Measurements from ENCODE around the gene MCM3. TPM values are rescaled to one million over a fixed set of nuclear protein-coding genes. Genes with fewer than 3 reads are reported as not detected.

MCM3 gene
- total and polyA plus RNA-seq, 2 of the 4 experiments (the other 2 are of a cell fraction): 54.6 to 66.5 TPM

GRCh38 chr6:52227495-52227894 lies 57.0 kb downstream of the MCM3 start:
- H3K4me3 ChIP-seq (ENCODE audit: insufficient read depth, low read depth, low read length): no peak overlapping the region
- no peak overlapping the region for H3K27ac ChIP-seq (ENCODE audit: insufficient read depth, low read length)
- in situ Hi-C loops (cut with MboI; ENCODE audit: low sequenced_read_pairs): no loop called here
- BruUV-seq (replicated peaks): no TSS peak
- no peak overlapping the region for H3K18ac ChIP-seq (ENCODE audit: low read depth, low read length)
- H3K14ac ChIP-seq (replicated peaks; ENCODE audit: low read depth, low read length): no peak overlapping the region
- intact Hi-C loops (cut with micrococcal nuclease): no loop called here
- no peaks in the 10 kb centered on the region for H3K9me1 ChIP-seq (ENCODE audit: insufficient read depth, low read length)
- H3K56ac ChIP-seq (ENCODE audit: extremely low read depth, insufficient read depth, low read length): no peak overlapping the region
- H2BK5ac ChIP-seq (ENCODE audit: low read depth, low read length, poor library complexity, severe bottlenecking): no peak overlapping the region
- dilution Hi-C loops (cut with HindIII; ENCODE audit: low sequenced_read_pairs, unreplicated experiment): no loop called here
- whole genome bisulfite sequencing, 2 experiments (ENCODE audit: extremely low coverage in 2 of 2, insufficient read length in 1 of 2): no CpG with 5 or more reads among the region's 1 CpG
- H2AK9ac ChIP-seq (replicated peaks; ENCODE audit: low read depth, low read length, poor library complexity): no peak overlapping the region
- H3K4ac ChIP-seq (ENCODE audit: low read depth, low read length): no peak overlapping the region
- no peak overlapping the region for H4K8ac ChIP-seq (ENCODE audit: low read depth in 2 of 2, low read length in 2 of 2)
- ChIA-PET POLR2A (ENCODE audit: unreplicated experiment) (no interaction called here), CTCF (no interaction called here)
- no peak overlapping the region for H3K9ac ChIP-seq (ENCODE audit: low read depth, low read length)
- H4K91ac ChIP-seq (ENCODE audit: insufficient read depth, low read depth, low read length): no peak overlapping the region
- no peak overlapping the region for H3K23ac ChIP-seq (ENCODE audit: low read depth, low read length)
- no peak overlapping the region for H2AFZ ChIP-seq (replicated peaks; ENCODE audit: low read length, poor library complexity)
- no peaks in the 10 kb centered on the region for H4K20me1 ChIP-seq (ENCODE audit: insufficient read depth, low read length)
- H4K5ac ChIP-seq (ENCODE audit: low read depth, low read length): no peak overlapping the region
- H3K9me3 ChIP-seq (ENCODE audit: control insufficient read depth, insufficient read depth, low read length): no peaks in the 10 kb centered on the region
- ATAC-seq (ENCODE audit: low read depth) (no peak), DNase-seq (peak; percentile 1)
- H3K79me1 ChIP-seq (ENCODE audit: low read depth in 1 of 2, low read length in 2 of 2): no peaks in the 10 kb centered on the region
- no peak overlapping the region for H2AK5ac ChIP-seq (ENCODE audit: low read depth, low read length)
- no peaks in the 10 kb centered on the region for H3K36me3 ChIP-seq (ENCODE audit: control insufficient read depth, insufficient read depth, low read length)
- no peak overlapping the region for H3K4me2 ChIP-seq (ENCODE audit: low read depth, low read length)
- no peak overlapping the region for H2BK15ac ChIP-seq (ENCODE audit: low read depth, low read length)
- H3K27me3 ChIP-seq (ENCODE audit: control insufficient read depth, insufficient read depth, low read length): peaks cover 7% of the 10 kb centered on the region; the same call in 1 of the 2 replicates
- no peak overlapping the region for H2BK20ac ChIP-seq (ENCODE audit: low read depth, low read length)
- TF ChIP-seq CEBPB (IDR thresholded peaks at IDR 0.05; ENCODE audit: low read depth, low read length) (no peak), MXI1 (IDR thresholded peaks at IDR 0.05; ENCODE audit: borderline replicate concordance, low read depth, low read length) (no peak), FOS (IDR thresholded peaks at IDR 0.05; ENCODE audit: low read depth, low read length) (no peak), BHLHE40 (IDR thresholded peaks at IDR 0.05; ENCODE audit: low read depth, low read length) (no peak), MAFK (IDR thresholded peaks at IDR 0.05; ENCODE audit: low read depth, low read length) (no peak), MAZ (IDR thresholded peaks at IDR 0.05; ENCODE audit: borderline replicate concordance, low read depth, low read length) (no peak), SMC3 (IDR thresholded peaks at IDR 0.05; ENCODE audit: low read depth, low read length) (no peak), NFE2L2 (IDR thresholded peaks at IDR 0.05; ENCODE audit: low read depth, low read length) (no peak), ELK1 (IDR thresholded peaks at IDR 0.05; ENCODE audit: borderline replicate concordance, low read depth, low read length) (no peak), RCOR1 (IDR thresholded peaks at IDR 0.05; ENCODE audit: insufficient replicate concordance, low read length) (no peak), USF2 (IDR thresholded peaks at IDR 0.05; ENCODE audit: low read depth, low read length) (no peak), RFX5 (IDR thresholded peaks at IDR 0.05; ENCODE audit: low read depth, low read length) (no peak), RAD21 (IDR thresholded peaks at IDR 0.05; ENCODE audit: low read length) (no peak), POLR2A (IDR thresholded peaks at IDR 0.05; ENCODE audit: low read depth, low read length) (no peak), CHD1 (IDR thresholded peaks at IDR 0.05; ENCODE audit: low read depth, low read length) (no peak)
- TF ChIP-seq, protein P1, sequence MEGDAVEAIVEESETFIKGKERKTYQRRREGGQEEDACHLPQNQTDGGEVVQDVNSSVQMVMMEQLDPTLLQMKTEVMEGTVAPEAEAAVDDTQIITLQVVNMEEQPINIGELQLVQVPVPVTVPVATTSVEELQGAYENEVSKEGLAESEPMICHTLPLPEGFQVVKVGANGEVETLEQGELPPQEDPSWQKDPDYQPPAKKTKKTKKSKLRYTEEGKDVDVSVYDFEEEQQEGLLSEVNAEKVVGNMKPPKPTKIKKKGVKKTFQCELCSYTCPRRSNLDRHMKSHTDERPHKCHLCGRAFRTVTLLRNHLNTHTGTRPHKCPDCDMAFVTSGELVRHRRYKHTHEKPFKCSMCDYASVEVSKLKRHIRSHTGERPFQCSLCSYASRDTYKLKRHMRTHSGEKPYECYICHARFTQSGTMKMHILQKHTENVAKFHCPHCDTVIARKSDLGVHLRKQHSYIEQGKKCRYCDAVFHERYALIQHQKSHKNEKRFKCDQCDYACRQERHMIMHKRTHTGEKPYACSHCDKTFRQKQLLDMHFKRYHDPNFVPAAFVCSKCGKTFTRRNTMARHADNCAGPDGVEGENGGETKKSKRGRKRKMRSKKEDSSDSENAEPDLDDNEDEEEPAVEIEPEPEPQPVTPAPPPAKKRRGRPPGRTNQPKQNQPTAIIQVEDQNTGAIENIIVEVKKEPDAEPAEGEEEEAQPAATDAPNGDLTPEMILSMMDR (conservative IDR thresholded peaks at IDR 0.05; ENCODE audit: low read depth, low read length): no peak
- H2BK120ac ChIP-seq (ENCODE audit: low read depth, low read length): no peak overlapping the region
- H3K4me1 ChIP-seq (ENCODE audit: control insufficient read depth, insufficient read depth, low read length): no peaks in the 10 kb centered on the region

All from IMR-90 (cell line).